ENCODE results near the gene PEX5.

PEX5 gene

DNA sequence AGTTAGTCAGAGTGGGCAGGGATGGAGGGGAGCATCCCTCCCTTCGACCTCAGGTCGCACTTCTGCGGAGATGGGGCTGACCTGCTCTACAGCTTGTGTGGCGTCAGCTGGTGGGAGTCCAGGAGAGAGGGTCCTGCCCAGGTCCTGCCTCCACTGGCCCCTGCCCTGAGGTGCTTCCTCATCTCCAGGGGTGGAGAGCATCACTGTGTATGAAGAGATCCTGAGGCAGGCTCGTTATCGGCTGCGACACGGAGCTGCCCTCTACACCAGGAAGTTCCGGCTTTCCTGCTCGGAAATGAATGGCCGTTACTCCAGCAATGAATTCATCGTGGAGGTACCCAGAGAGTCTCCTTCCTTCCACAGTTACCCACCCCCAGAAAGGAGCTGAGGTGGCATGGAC, 39.1 kb upstream of the PEX5 start:
- no peak overlapping the region for H3K27ac ChIP-seq (ENCODE audit: low read length)
- no CpG with 5 or more reads among the region's 12 CpGs for WGBS (ENCODE audit: insufficient coverage, insufficient read length)

DNA sequence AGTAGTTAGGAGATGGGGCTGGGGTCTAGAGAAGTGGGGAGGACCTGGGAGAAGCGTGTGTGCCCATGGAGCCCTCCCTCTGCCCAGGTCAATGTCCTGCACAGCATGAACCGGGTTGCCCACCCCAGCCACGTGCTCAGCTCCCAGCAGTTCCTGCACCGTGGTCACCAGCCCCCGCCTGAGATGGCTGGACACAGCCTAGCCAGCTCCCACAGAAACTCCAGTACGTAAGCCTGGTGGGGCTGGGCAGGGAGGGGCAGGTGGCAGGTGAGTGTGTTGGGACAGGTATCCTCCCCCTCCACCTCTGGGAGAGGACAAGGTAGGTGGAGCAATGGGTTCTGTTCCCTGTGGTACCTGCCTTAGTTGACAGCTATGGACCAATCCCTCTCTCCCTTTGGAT, 38.6 kb upstream of the PEX5 start:
- peaks cover 7% of the 10 kb centered on the region; the same call in 1 of the 2 replicates for H3K36me3 ChIP-seq (ENCODE audit: control insufficient read depth, insufficient read depth, low read length)
- H3K4me1 ChIP-seq (ENCODE audit: control insufficient read depth, insufficient read depth, low read length) = no peaks in the 10 kb centered on the region
- no peaks in the 10 kb centered on the region for H3K9me3 ChIP-seq (ENCODE audit: control insufficient read depth, insufficient read depth, low read length)
- no peak overlapping the region for H3K27ac ChIP-seq (ENCODE audit: low read length)
- WGBS (ENCODE audit: insufficient coverage, insufficient read length) = no CpG with 5 or more reads among the region's 6 CpGs
- H3K4me3 ChIP-seq (ENCODE audit: low read length) = no peak overlapping the region
- H3K27me3 ChIP-seq (ENCODE audit: control insufficient read depth, insufficient read depth, low read length) = no peaks in the 10 kb centered on the region
- no peak for DNase-seq (ENCODE audit: low read depth, low spot score)

More for the DNA sequence above, 39.1 kb upstream of the PEX5 start:
- no peak for DNase-seq (ENCODE audit: low read depth, low spot score)
- peaks cover 7% of the 10 kb centered on the region; the same call in 1 of the 2 replicates for H3K36me3 ChIP-seq (ENCODE audit: control insufficient read depth, insufficient read depth, low read length)
- H3K27me3 ChIP-seq (ENCODE audit: control insufficient read depth, insufficient read depth, low read length) = no peaks in the 10 kb centered on the region
- no peak overlapping the region for H3K4me3 ChIP-seq (ENCODE audit: low read length)
- H3K9me3 ChIP-seq (ENCODE audit: control insufficient read depth, insufficient read depth, low read length) = no peaks in the 10 kb centered on the region
- no peaks in the 10 kb centered on the region for H3K4me1 ChIP-seq (ENCODE audit: control insufficient read depth, insufficient read depth, low read length)

DNA sequence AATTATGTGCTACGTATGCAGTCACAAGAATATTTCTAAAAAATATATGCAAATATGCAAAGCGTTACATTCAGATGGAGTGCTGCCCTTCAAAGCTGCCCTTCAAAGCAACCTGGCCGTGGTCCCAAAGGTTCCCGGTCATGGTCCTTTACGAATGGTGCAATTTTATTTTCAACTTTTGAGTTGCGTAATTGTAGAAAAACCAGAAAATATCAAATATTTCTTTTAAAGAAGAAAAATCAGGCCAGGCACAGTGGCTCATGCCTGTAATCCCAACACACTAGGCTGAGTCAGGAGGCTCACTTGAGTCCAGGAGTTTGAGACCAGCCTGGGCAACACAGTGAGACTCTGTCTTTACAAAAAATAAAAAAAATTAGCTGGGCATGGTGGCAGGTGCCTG, 38.0 kb upstream of the PEX5 start:
- no CpG with 5 or more reads among the region's 6 CpGs for WGBS (ENCODE audit: insufficient coverage, insufficient read length)
- Histone ChIP-seq H3K4me1 (ENCODE audit: control insufficient read depth, insufficient read depth, low read length) (no peaks in the 10 kb centered on the region), H3K27me3 (ENCODE audit: control insufficient read depth, insufficient read depth, low read length) (no peaks in the 10 kb centered on the region), H3K27ac (ENCODE audit: low read length) (no peak overlapping the region), H3K9me3 (ENCODE audit: control insufficient read depth, insufficient read depth, low read length) (no peaks in the 10 kb centered on the region), H3K4me3 (ENCODE audit: low read length) (no peak overlapping the region), H3K36me3 (ENCODE audit: control insufficient read depth, insufficient read depth, low read length) (peaks cover 7% of the 10 kb centered on the region; the same call in 1 of the 2 replicates)
- DNase-seq (ENCODE audit: low read depth, low spot score) = no peak

DNA sequence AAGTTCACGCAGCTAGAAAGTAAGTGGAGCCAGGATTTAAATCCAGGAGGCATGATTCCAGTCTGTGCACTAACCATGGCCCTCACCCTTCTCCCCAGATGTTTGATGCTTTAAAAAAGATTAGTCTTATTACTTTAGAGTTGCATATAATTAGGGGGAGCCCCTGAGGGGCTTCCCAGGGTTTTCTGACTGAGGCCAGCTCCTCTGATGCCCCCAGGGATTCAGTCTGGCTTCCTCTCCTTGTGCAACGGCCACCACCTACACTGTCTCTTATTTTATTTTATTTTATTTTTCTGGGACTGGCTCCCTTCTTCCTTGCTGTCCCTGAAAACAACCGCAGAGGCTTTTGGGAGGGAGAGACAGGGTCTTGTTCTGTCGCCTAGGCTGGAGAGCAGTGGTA, 36.7 kb upstream of the PEX5 start:
- H3K27me3 ChIP-seq (ENCODE audit: control insufficient read depth, insufficient read depth, low read length) = no peaks in the 10 kb centered on the region
- H3K4me1 ChIP-seq (ENCODE audit: control insufficient read depth, insufficient read depth, low read length) = no peaks in the 10 kb centered on the region
- H3K27ac ChIP-seq (ENCODE audit: low read length) = no peak overlapping the region
- peaks cover 7% of the 10 kb centered on the region; the same call in 1 of the 2 replicates for H3K36me3 ChIP-seq (ENCODE audit: control insufficient read depth, insufficient read depth, low read length)
- no peak for DNase-seq (ENCODE audit: low read depth, low spot score)
- no CpG with 5 or more reads among the region's 4 CpGs for WGBS (ENCODE audit: insufficient coverage, insufficient read length)
- H3K4me3 ChIP-seq (ENCODE audit: low read length) = no peak overlapping the region
- no peaks in the 10 kb centered on the region for H3K9me3 ChIP-seq (ENCODE audit: control insufficient read depth, insufficient read depth, low read length)

DNA sequence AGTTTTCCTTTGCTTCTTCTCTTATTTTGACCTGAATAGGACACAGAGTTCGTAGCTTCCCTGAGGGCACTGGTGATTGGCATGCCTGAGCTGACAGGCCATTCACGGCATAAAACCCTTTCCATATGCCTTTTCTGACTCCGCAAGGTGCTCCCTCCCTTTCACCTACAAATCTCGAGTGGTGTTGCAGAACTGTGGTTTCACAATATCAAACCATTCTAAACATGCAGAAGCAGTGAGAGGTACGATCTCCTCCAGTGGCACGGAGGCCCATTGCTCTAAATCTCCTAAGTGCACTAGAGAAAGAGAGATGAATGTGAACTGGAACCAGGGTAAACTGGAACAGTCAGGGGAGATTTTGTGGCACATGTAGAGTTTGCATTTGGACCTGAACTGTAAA, 35.4 kb upstream of the PEX5 start:
- peaks cover 7% of the 10 kb centered on the region; the same call in 1 of the 2 replicates for H3K36me3 ChIP-seq (ENCODE audit: control insufficient read depth, insufficient read depth, low read length)
- WGBS (ENCODE audit: insufficient coverage, insufficient read length) = no CpG with 5 or more reads among the region's 6 CpGs
- no peak for DNase-seq (ENCODE audit: low read depth, low spot score)

DNA sequence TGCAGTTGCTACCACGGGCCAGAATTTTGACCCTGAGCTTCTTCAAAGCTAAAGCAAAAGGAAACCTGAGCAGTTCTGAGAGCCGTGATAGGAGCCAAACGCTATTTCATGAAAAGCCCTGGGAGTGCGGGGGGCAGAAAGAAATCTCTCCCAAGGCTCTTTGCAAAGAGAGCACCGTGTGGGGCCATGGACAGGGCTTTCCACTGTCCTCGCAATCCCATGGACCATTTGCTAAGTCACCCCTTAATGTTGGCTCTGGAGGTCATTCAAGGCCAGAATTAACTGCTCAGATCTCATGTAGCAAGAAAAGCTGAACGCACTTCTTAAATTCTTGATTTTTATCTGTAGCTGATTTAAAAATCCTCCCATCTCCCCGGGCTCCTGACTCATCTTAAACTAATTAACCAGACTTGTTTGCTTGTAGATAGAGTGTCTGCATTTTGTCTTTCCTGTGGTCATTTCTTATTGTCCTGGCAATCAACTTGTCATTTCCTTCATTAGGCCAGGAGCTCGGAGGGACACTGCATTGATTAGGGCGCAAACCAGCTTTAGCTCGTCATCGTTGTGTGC, 34.5 kb upstream of the PEX5 start:
- H3K27me3 ChIP-seq (ENCODE audit: control insufficient read depth, insufficient read depth, low read length) = no peaks in the 10 kb centered on the region

More for the DNA sequence above, 35.4 kb upstream of the PEX5 start:
- no peaks in the 10 kb centered on the region for H3K4me1 ChIP-seq (ENCODE audit: control insufficient read depth, insufficient read depth, low read length)
- H3K27me3 ChIP-seq (ENCODE audit: control insufficient read depth, insufficient read depth, low read length) = no peaks in the 10 kb centered on the region
- no peak overlapping the region for H3K27ac ChIP-seq (ENCODE audit: low read length)
- H3K9me3 ChIP-seq (ENCODE audit: control insufficient read depth, insufficient read depth, low read length) = no peaks in the 10 kb centered on the region
- no peak overlapping the region for H3K4me3 ChIP-seq (ENCODE audit: low read length)

DNA sequence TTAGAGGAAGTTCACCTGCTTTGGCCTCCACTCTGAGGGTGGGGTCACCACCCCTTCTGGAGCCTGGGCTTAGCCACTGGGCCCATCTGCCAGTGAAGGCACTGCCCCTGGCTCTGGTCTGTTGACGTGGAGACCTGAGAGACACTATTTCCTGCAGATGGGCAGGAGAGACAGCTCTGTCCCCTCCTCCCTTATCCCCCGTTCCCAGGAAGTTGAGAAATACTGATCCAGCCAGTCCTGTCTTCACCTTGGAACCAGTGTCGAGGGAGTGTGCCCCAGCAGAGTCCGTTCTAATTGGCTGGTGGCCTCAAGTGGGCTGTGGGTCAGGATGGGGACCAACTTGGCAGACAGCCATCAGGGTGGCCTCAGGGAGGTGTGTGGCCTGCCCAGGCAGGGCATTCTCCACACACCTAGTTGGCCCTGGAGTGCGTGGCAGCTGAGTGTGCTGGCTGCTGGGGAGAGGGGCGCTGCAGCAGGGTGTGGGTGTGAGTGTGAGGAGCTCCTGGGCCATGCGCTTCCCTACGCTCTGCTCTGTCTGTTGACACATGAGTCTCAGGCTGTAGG, 33.9 kb upstream of the PEX5 start:
- no peak overlapping the region for H3K27ac ChIP-seq (ENCODE audit: low read length)
- no peak overlapping the region for H3K4me3 ChIP-seq (ENCODE audit: low read length)
- no peaks in the 10 kb centered on the region for H3K4me1 ChIP-seq (ENCODE audit: control insufficient read depth, insufficient read depth, low read length)
- no CpG with 5 or more reads among the region's 8 CpGs for WGBS (ENCODE audit: insufficient coverage, insufficient read length)
- DNase-seq (ENCODE audit: low read depth, low spot score) = no peak
- H3K27me3 ChIP-seq (ENCODE audit: control insufficient read depth, insufficient read depth, low read length) = no peaks in the 10 kb centered on the region
- H3K9me3 ChIP-seq (ENCODE audit: control insufficient read depth, insufficient read depth, low read length) = no peaks in the 10 kb centered on the region
- peaks cover 7% of the 10 kb centered on the region; the same call in 1 of the 2 replicates for H3K36me3 ChIP-seq (ENCODE audit: control insufficient read depth, insufficient read depth, low read length)

More for the DNA sequence above, 34.5 kb upstream of the PEX5 start:
- Histone ChIP-seq H3K9me3 (ENCODE audit: control insufficient read depth, insufficient read depth, low read length) (no peaks in the 10 kb centered on the region), H3K4me3 (ENCODE audit: low read length) (no peak overlapping the region), H3K36me3 (ENCODE audit: control insufficient read depth, insufficient read depth, low read length) (peaks cover 7% of the 10 kb centered on the region; the same call in 1 of the 2 replicates), H3K27ac (ENCODE audit: low read length) (no peak overlapping the region), H3K4me1 (ENCODE audit: control insufficient read depth, insufficient read depth, low read length) (no peaks in the 10 kb centered on the region)
- no CpG with 5 or more reads among the region's 12 CpGs for WGBS (ENCODE audit: insufficient coverage, insufficient read length)
- DNase-seq (ENCODE audit: low read depth, low spot score) = no peak

DNA sequence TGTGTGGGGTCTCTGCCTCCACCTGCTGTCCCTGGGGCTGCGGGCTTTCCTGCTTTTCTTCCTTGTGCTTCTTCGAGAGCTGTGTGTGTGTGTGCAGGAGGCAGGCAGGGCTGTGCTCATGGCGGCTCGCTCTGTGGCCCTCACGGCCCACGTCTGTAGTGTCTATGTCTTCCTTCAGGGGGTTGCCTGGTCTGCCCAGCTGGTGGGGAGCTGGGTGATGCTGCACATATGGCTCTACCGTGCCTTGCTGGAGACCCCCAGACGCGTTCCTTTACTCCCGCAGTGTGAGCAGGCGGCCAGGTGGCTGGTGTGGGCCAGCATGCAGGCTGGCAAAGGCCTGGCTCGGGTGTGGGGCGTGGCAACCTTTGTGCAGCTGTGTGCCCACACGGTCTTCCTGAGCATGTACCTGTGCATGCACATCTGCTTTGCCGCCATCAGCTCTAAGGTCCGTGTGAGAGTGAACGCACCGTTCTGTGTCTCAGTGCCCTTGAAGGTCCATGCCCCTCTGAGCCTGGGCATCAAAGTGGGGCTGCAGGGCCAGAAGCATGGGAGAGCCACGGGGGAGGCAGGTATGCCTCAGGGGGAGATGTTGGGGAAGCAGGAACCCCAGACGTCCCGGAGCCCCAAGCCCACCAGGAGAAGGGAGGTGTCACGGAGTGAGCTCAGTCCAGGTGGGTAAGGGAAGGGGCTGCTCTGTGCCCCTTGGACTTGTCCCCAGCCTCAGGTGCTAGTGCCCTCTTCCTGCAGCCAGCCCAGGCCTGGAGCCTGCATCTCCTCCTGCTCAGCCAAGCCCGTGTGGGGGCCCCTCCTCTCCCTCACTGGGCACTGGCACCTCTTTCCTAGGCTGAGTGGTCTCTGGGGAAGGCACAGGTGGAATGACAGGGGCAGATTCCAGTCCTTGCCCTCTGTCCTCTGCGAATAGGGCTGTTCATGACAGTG, 33.0 kb upstream of the PEX5 start:
- H3K4me3 ChIP-seq (ENCODE audit: low read length) = no peak overlapping the region
- no peaks in the 10 kb centered on the region for H3K4me1 ChIP-seq (ENCODE audit: control insufficient read depth, insufficient read depth, low read length)
- no peaks in the 10 kb centered on the region for H3K27me3 ChIP-seq (ENCODE audit: control insufficient read depth, insufficient read depth, low read length)
- H3K36me3 ChIP-seq (ENCODE audit: control insufficient read depth, insufficient read depth, low read length) = peaks cover 3% of the 10 kb centered on the region; the same call in 1 of the 2 replicates
- H3K27ac ChIP-seq (ENCODE audit: low read length) = no peak overlapping the region
- DNase-seq (ENCODE audit: low read depth, low spot score) = no peak
- H3K9me3 ChIP-seq (ENCODE audit: control insufficient read depth, insufficient read depth, low read length) = no peaks in the 10 kb centered on the region
- WGBS (ENCODE audit: insufficient coverage, insufficient read length) = no CpG with 5 or more reads among the region's 24 CpGs

DNA sequence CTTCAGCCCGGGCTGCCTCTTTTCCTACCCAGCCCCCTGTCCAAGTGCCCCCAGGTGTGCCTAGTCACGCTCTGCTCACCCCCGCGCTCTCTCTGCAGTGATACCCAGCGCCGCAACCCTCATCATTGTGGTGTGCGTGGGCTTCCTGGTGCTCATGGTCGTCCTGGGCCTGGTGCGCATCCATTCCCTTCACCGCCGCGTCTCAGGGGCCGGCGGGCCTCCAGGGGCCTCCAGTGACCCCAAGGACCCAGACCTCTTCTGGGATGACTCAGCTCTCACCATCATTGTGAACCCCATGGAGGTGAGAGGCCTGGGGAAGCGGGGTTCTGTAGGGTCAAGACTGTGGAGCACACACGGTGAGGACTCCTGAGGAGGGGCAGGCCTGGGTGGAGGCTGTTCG, 32.1 kb upstream of the PEX5 start:
- no peak for DNase-seq (ENCODE audit: low read depth, low spot score)
- WGBS (ENCODE audit: insufficient coverage, insufficient read length) = no CpG with 5 or more reads among the region's 17 CpGs
- no peaks in the 10 kb centered on the region for H3K4me1 ChIP-seq (ENCODE audit: control insufficient read depth, insufficient read depth, low read length)
- H3K9me3 ChIP-seq (ENCODE audit: control insufficient read depth, insufficient read depth, low read length) = no peaks in the 10 kb centered on the region
- H3K27me3 ChIP-seq (ENCODE audit: control insufficient read depth, insufficient read depth, low read length) = no peaks in the 10 kb centered on the region
- no peak overlapping the region for H3K4me3 ChIP-seq (ENCODE audit: low read length)
- H3K36me3 ChIP-seq (ENCODE audit: control insufficient read depth, insufficient read depth, low read length) = peaks cover 3% of the 10 kb centered on the region; the same call in 1 of the 2 replicates
- H3K27ac ChIP-seq (ENCODE audit: low read length) = no peak overlapping the region

DNA sequence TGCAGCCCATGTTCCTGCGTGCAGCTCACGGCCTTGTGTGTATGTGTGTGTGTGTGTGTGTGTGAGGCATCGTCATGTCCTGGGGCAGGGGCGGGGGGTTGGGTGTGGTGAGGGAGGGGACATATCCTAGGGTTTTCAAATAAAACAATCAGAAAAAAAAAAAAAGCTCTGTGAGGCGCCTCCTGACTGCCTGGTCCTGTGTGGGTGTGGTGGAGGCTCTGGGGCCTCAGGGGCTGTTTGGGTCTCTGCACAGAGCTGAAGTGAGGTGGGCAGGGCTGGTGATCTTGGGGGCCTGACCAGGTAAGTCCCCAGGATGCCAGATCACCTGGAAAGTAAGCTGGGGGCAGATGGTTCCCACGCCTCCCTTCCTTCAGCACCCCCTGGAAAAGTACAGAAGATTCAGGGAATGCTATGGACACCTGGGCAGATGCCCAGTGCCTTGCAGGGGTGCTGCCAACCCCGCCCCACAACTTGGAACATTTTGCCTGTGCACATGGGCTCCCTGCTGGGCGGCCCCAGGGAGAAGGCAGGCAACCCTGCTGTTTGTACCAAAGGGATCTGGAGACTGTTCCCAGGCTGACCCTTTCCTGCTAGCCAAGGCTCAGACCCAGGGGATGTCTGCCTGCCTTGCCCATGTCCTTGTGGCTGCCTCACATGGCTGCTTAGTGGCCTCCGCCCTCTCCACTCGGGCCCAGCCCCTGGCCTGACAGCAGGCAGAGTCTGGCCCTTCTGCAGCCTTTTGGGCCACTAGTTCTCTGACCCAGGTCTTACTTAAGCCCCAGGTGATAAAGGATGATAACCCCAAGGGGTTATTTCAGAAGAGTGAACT, 30.5 kb upstream of the PEX5 start:
- WGBS (ENCODE audit: insufficient coverage, insufficient read length) = no CpG with 5 or more reads among the region's 10 CpGs
- peaks cover 1% of the 10 kb centered on the region; the same call in 1 of the 2 replicates for H3K36me3 ChIP-seq (ENCODE audit: control insufficient read depth, insufficient read depth, low read length)
- no peak for DNase-seq (ENCODE audit: low read depth, low spot score)
- no peaks in the 10 kb centered on the region for H3K4me1 ChIP-seq (ENCODE audit: control insufficient read depth, insufficient read depth, low read length)
- H3K27ac ChIP-seq (ENCODE audit: low read length) = no peak overlapping the region
- H3K27me3 ChIP-seq (ENCODE audit: control insufficient read depth, insufficient read depth, low read length) = no peaks in the 10 kb centered on the region
- no peak overlapping the region for H3K4me3 ChIP-seq (ENCODE audit: low read length)
- no peaks in the 10 kb centered on the region for H3K9me3 ChIP-seq (ENCODE audit: control insufficient read depth, insufficient read depth, low read length)
